GM12891 (cell line): ENCODE results near the gene SIK3.

Source experiments
- PAX5 ChIP-seq: IDR thresholded peaks from 2 replicates; pipeline ENCODE4 v1.6.1; 2011; ENCODE audit warnings: low read length, moderate library complexity, mild to moderate bottlenecking; ENCODE audit not compliant: insufficient read depth, severe bottlenecking
- POLR2A ChIP-seq: IDR thresholded peaks from 2 replicates; pipeline ENCODE4 v1.6.1; 2011; ENCODE audit warnings: low read depth, low read length, control low read depth
- POLR2AphosphoS5 ChIP-seq: IDR thresholded peaks from 2 replicates; pipeline ENCODE4 v1.6.1; 2011; ENCODE audit warnings: low read depth, low read length, control low read depth
- POU2F2 ChIP-seq: IDR thresholded peaks from 2 replicates; pipeline ENCODE4 v1.6.1; 2011; ENCODE audit warnings: low read depth, mild to moderate bottlenecking, control low read depth, low read length, moderate library complexity
- SPI1 ChIP-seq: IDR thresholded peaks from 2 replicates; pipeline ENCODE4 v1.6.1; 2011; ENCODE audit warnings: low read depth, low read length, control low read depth
- TAF1 ChIP-seq: IDR thresholded peaks from 2 replicates; pipeline ENCODE4 v1.6.1; 2011; ENCODE audit warnings: low read depth, low read length, control low read depth

DNA sequence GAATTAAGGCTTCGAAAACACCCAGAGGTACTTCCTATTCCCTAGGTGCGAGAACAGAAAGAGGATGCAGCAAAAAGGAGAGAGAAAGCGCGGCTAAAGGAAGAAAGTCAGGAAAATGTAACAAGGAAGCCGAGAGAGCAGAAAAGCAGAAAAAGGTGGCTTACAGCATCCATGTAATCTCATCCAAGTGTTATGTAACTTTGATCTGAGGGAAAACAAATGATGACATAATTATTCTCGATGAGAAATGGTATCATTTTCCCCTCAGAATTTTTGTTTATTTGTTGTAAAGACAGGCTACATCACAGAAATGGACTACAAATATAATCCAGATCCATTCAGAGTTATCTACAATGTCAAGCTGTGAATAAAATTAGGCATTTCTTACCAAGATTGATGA lies 191.7 kb downstream of the SIK3 start:
- no peak for TF ChIP-seq POLR2AphosphoS5
- TF ChIP-seq SPI1, result no peak
- TF ChIP-seq TAF1, result no peak
- no peak for TF ChIP-seq POLR2A
- TF ChIP-seq POU2F2, result no peak
- no peak for TF ChIP-seq PAX5
